ENCODE results near the gene EXOSC2. TPM values are rescaled to one million over a fixed set of nuclear protein-coding genes. Genes with fewer than 3 reads are reported as not detected.

The EXOSC2 gene
- total and polyA plus RNA-seq, 2 of the 4 experiments (the other 2 are of a cell fraction): 27.0 to 48.6 TPM

- no peak overlapping the region for H3K9ac ChIP-seq (ENCODE audit: low read depth, low read length)
- H3K23ac ChIP-seq (ENCODE audit: low read depth, low read length): no peak overlapping the region
- H4K91ac ChIP-seq (ENCODE audit: insufficient read depth, low read depth, low read length): no peak overlapping the region
- H2BK20ac ChIP-seq (ENCODE audit: low read depth, low read length): no peak overlapping the region
- H3K4me3 ChIP-seq (ENCODE audit: insufficient read depth, low read depth, low read length): no peak overlapping the region
- no peak overlapping the region for H3K14ac ChIP-seq (replicated peaks; ENCODE audit: low read depth, low read length)
- no peak overlapping the region for H3K56ac ChIP-seq (ENCODE audit: extremely low read depth, insufficient read depth, low read length)
- no TSS peak for BruUV-seq (replicated peaks)
- no peak for TF ChIP-seq CHD1 (IDR thresholded peaks at IDR 0.05; ENCODE audit: low read depth, low read length)
- TF ChIP-seq CEBPB (IDR thresholded peaks at IDR 0.05; ENCODE audit: low read depth, low read length): no peak
- TF ChIP-seq MAZ (IDR thresholded peaks at IDR 0.05; ENCODE audit: borderline replicate concordance, low read depth, low read length): no peak
- TF ChIP-seq SMC3 (IDR thresholded peaks at IDR 0.05; ENCODE audit: low read depth, low read length): no peak
- TF ChIP-seq RFX5 (IDR thresholded peaks at IDR 0.05; ENCODE audit: low read depth, low read length): no peak
- no peak for TF ChIP-seq RCOR1 (IDR thresholded peaks at IDR 0.05; ENCODE audit: insufficient replicate concordance, low read length)
- no peak for TF ChIP-seq MXI1 (IDR thresholded peaks at IDR 0.05; ENCODE audit: borderline replicate concordance, low read depth, low read length)
- no peak for TF ChIP-seq NFE2L2 (IDR thresholded peaks at IDR 0.05; ENCODE audit: low read depth, low read length)
- TF ChIP-seq, protein P1, sequence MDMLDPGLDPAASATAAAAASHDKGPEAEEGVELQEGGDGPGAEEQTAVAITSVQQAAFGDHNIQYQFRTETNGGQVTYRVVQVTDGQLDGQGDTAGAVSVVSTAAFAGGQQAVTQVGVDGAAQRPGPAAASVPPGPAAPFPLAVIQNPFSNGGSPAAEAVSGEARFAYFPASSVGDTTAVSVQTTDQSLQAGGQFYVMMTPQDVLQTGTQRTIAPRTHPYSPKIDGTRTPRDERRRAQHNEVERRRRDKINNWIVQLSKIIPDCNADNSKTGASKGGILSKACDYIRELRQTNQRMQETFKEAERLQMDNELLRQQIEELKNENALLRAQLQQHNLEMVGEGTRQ (IDR thresholded peaks at IDR 0.05; ENCODE audit: low read depth, low read length): no peak
- TF ChIP-seq BHLHE40 (IDR thresholded peaks at IDR 0.05; ENCODE audit: low read depth, low read length): no peak
- TF ChIP-seq, protein P2, sequence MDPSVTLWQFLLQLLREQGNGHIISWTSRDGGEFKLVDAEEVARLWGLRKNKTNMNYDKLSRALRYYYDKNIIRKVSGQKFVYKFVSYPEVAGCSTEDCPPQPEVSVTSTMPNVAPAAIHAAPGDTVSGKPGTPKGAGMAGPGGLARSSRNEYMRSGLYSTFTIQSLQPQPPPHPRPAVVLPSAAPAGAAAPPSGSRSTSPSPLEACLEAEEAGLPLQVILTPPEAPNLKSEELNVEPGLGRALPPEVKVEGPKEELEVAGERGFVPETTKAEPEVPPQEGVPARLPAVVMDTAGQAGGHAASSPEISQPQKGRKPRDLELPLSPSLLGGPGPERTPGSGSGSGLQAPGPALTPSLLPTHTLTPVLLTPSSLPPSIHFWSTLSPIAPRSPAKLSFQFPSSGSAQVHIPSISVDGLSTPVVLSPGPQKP (IDR thresholded peaks at IDR 0.05; ENCODE audit: borderline replicate concordance, low read depth, low read length): no peak
- no peak for TF ChIP-seq RAD21 (IDR thresholded peaks at IDR 0.05; ENCODE audit: low read length)
- TF ChIP-seq CTCF (conservative IDR thresholded peaks at IDR 0.05; ENCODE audit: low read depth, low read length): no peak
- TF ChIP-seq MAFK (IDR thresholded peaks at IDR 0.05; ENCODE audit: low read depth, low read length): no peak
- TF ChIP-seq FOS (IDR thresholded peaks at IDR 0.05; ENCODE audit: low read depth, low read length): no peak
- no peak for TF ChIP-seq POLR2A (IDR thresholded peaks at IDR 0.05; ENCODE audit: low read depth, low read length)
- no CpG with 5 or more reads among the region's 6 CpGs for WGBS, 2 experiments (ENCODE audit: extremely low coverage in 2 of 2, insufficient read length in 1 of 2)
- POLR2A ChIA-PET (ENCODE audit: unreplicated experiment): no interaction called here
- no peak overlapping the region for H2BK5ac ChIP-seq (ENCODE audit: low read depth, low read length, poor library complexity, severe bottlenecking)
- H4K20me1 ChIP-seq (ENCODE audit: insufficient read depth, low read length): no peaks in the 10 kb centered on the region; the same call in 1 of the 2 replicates
- no peaks in the 10 kb centered on the region for H3K4me1 ChIP-seq (ENCODE audit: control insufficient read depth, insufficient read depth, low read length)
- H2BK15ac ChIP-seq (ENCODE audit: low read depth, low read length): no peak overlapping the region
- no peak overlapping the region for H3K4ac ChIP-seq (ENCODE audit: low read depth, low read length)
- H3K4me2 ChIP-seq (ENCODE audit: low read depth, low read length): no peak overlapping the region
- in situ Hi-C loops (cut with MboI; ENCODE audit: low sequenced_read_pairs): loop anchor here (25.0 kb wide), 1 partner anchor 558 kb away; no protein-coding TSS in a partner anchor
- H3K27me3 ChIP-seq (ENCODE audit: control insufficient read depth, insufficient read depth, low read length): peaks cover 38% of the 10 kb centered on the region
- intact Hi-C loops (cut with micrococcal nuclease): no loop called here
- H2AFZ ChIP-seq (replicated peaks; ENCODE audit: low read length, poor library complexity): no peak overlapping the region
- dilution Hi-C loops (cut with HindIII; ENCODE audit: low sequenced_read_pairs, unreplicated experiment): no loop called here
- no peak overlapping the region for H3K18ac ChIP-seq (ENCODE audit: low read depth, low read length)
- H4K5ac ChIP-seq (ENCODE audit: low read depth, low read length): no peak overlapping the region
- H3K36me3 ChIP-seq (ENCODE audit: control insufficient read depth, insufficient read depth, low read length): no peaks in the 10 kb centered on the region
- H3K9me1 ChIP-seq (ENCODE audit: insufficient read depth, low read length): no peaks in the 10 kb centered on the region
- no peak overlapping the region for H2BK120ac ChIP-seq (ENCODE audit: low read depth, low read length)
- no peaks in the 10 kb centered on the region for H3K79me1 ChIP-seq (ENCODE audit: low read depth in 1 of 2, low read length in 2 of 2)
- H3K9me3 ChIP-seq (ENCODE audit: control insufficient read depth, insufficient read depth, low read length): no peaks in the 10 kb centered on the region
- CTCF ChIA-PET: interaction anchor here (0.7 kb wide), 1 partner anchor 66 kb away, joined by 3 read pairs; no protein-coding TSS in a partner anchor
- H2AK9ac ChIP-seq (replicated peaks; ENCODE audit: low read depth, low read length, poor library complexity): no peak overlapping the region
- ATAC-seq (ENCODE audit: low read depth) (no peak), DNase-seq (peak; percentile 13)
- H4K8ac ChIP-seq (ENCODE audit: low read depth in 2 of 2, low read length in 2 of 2): no peak overlapping the region
- no peak overlapping the region for H3K27ac ChIP-seq (ENCODE audit: insufficient read depth, low read length)
- H2AK5ac ChIP-seq (ENCODE audit: low read depth, low read length): no peak overlapping the region
Observed at GRCh38 chr9:130670644-130671043, 22.9 kb upstream of the EXOSC2 start.
